H4 (cell line): ENCODE measurements around the gene SEPTIN3. TPM values are rescaled to one million over a fixed set of nuclear protein-coding genes. Genes with fewer than 3 reads are reported as not detected.

Source experiments
- DNase-seq: peaks from one replicate; pipeline ENCODE4 v3.0.0-alpha.2; 2015; ENCODE audit warnings: low spot score
- total RNA-seq: library from RNA; depleted of rRNA; stranded (reverse); fragments of >200 nt; shearing (Covaris generic); gene quantifications from 2 replicates; pipeline ENCODE4 v1.2.3, GENCODE V29; 2014; rRNA removed

Gene SEPTIN3
- 4.2 and 4.5 TPM in 2 replicates for total RNA-seq

- no peak for DNase-seq
These were observed at the start of gene SEPTIN3 for GRCh38 chr22:41969110-41969646. Gene SEPTIN3, plus strand, starts transcription at chr22:41969443. Its CDS starts 2,050 bp downstream, at chr22:41971493.

GRCh38 chr22:41920271-41920976 lies 48.8 kb upstream of the SEPTIN3 start:
- DNase-seq: no peak

GRCh38 chr22:41922328-41922727 lies 46.9 kb upstream of the SEPTIN3 start:
- no peak for DNase-seq

- no peak for DNase-seq
These were observed 46.2 kb upstream of the SEPTIN3 start for GRCh38 chr22:41922940-41923594.

- DNase-seq: no peak
These were observed 45.5 kb upstream of the SEPTIN3 start for GRCh38 chr22:41923595-41924276.

- no peak for DNase-seq
These were observed 43.3 kb upstream of the SEPTIN3 start for GRCh38 chr22:41925783-41926460.

- no peak for DNase-seq
These were observed 41.4 kb upstream of the SEPTIN3 start for GRCh38 chr22:41927813-41928212.

GRCh38 chr22:41928593-41929417 lies 40.4 kb upstream of the SEPTIN3 start:
- DNase-seq: no peak

- DNase-seq: no peak
These were observed 39.8 kb upstream of the SEPTIN3 start for GRCh38 chr22:41929418-41929810.

GRCh38 chr22:41931701-41932269 lies 37.5 kb upstream of the SEPTIN3 start:
- DNase-seq: no peak

- no peak for DNase-seq
These were observed 36.9 kb upstream of the SEPTIN3 start for GRCh38 chr22:41932353-41932752.

GRCh38 chr22:41933411-41934177 lies 35.6 kb upstream of the SEPTIN3 start:
- DNase-seq: no peak

- no peak for DNase-seq
These were observed 34.8 kb upstream of the SEPTIN3 start for GRCh38 chr22:41934284-41935014.

- DNase-seq: no peak
These were observed 34.3 kb upstream of the SEPTIN3 start for GRCh38 chr22:41935015-41935351.

- DNase-seq: no peak
These were observed 33.7 kb upstream of the SEPTIN3 start for GRCh38 chr22:41935509-41935908.

GRCh38 chr22:41936894-41937169 lies 32.4 kb upstream of the SEPTIN3 start:
- DNase-seq: no peak

- DNase-seq: no peak
These were observed 29.0 kb upstream of the SEPTIN3 start for GRCh38 chr22:41939981-41940831.
